AG09319 (cell line): Measurements from ENCODE around the gene EML6.

Experiments used
- DNase-seq: peaks from one replicate; pipeline ENCODE4 v3.0.0-alpha.2; 2010; ENCODE audit warnings: low read depth; ENCODE audit errors: extremely low read depth
- CTCF ChIP-seq: IDR thresholded peaks from 2 replicates; pipeline ENCODE4 v1.5.1; 2011; ENCODE audit warnings: low read depth, mild to moderate bottlenecking, inconsistent platforms, low read length, moderate library complexity

Gene EML6

GRCh38 chr2:55011831-55012671, 288.6 kb downstream of the EML6 start:
- no peak for TF ChIP-seq CTCF
- DNase-seq = no peak

- DNase-seq = no peak
- no peak for TF ChIP-seq CTCF
Measured at GRCh38 chr2:55012672-55013484, 289.4 kb downstream of the EML6 start.

GRCh38 chr2:55013936-55014335, 290.5 kb downstream of the EML6 start:
- TF ChIP-seq CTCF = peak; percentile 4; the same call in 1 of the 2 replicates
- no peak for DNase-seq

- DNase-seq = peak; percentile 70
- TF ChIP-seq CTCF = peak; percentile 73
Measured at GRCh38 chr2:55014962-55015939, 291.8 kb downstream of the EML6 start.

GRCh38 chr2:55017428-55017827, 294.0 kb downstream of the EML6 start:
- no peak for TF ChIP-seq CTCF
- DNase-seq = no peak

- no peak for TF ChIP-seq CTCF
- no peak for DNase-seq
Measured at GRCh38 chr2:55017880-55018279, 294.4 kb downstream of the EML6 start.
